Stimulated activated CD4-positive, alpha-beta T cell treated with anti-CD3 and anti-CD28 coated beads, Interleukin-4, amount 100 ng/mL, for 24 hours (primary cell): ENCODE measurements around the gene GNA14.
"Not testable (repeated sequence)": the region's sequence is repeated elsewhere in the genome, so short reads cannot be mapped to it uniquely, and the experiment has no call there.

Source experiments
- DNase-seq: peaks from one replicate; pipeline ENCODE4 v3.0.0-alpha.2; 2020

The GNA14 gene

GRCh38 chr9:77531400-77531799, 116.7 kb downstream of the GNA14 start:
- no peak for DNase-seq

- no peak for DNase-seq
Measured at GRCh38 chr9:77523891-77524290, 124.2 kb downstream of the GNA14 start.

- DNase-seq, result no peak
Measured at GRCh38 chr9:77521091-77521490, 127.0 kb downstream of the GNA14 start.

GRCh38 chr9:77518688-77519087, 129.4 kb downstream of the GNA14 start:
- no peak for DNase-seq

- no peak for DNase-seq
Measured at GRCh38 chr9:77516781-77517180, 131.3 kb downstream of the GNA14 start.

- DNase-seq, result no peak
Measured at GRCh38 chr9:77514886-77515711, 133.0 kb downstream of the GNA14 start.

GRCh38 chr9:77513457-77513856, 134.7 kb downstream of the GNA14 start:
- DNase-seq, result no peak

- DNase-seq, result no peak
Measured at GRCh38 chr9:77512876-77513275, 135.2 kb downstream of the GNA14 start.

- no peak for DNase-seq
Measured at GRCh38 chr9:77511525-77511924, 136.6 kb downstream of the GNA14 start.

- no peak for DNase-seq
Measured at GRCh38 chr9:77510666-77511065, 137.5 kb downstream of the GNA14 start.

GRCh38 chr9:77508396-77508795, 139.7 kb downstream of the GNA14 start:
- no peak for DNase-seq

- no peak for DNase-seq
Measured at GRCh38 chr9:77507212-77507961, 140.7 kb downstream of the GNA14 start.

- no peak for DNase-seq
Measured at GRCh38 chr9:77505232-77505631, 142.9 kb downstream of the GNA14 start.

- DNase-seq, result no peak
Measured at GRCh38 chr9:77502568-77502967, 145.6 kb downstream of the GNA14 start.

GRCh38 chr9:77498891-77499290, 149.2 kb downstream of the GNA14 start:
- no peak for DNase-seq

- DNase-seq, result no peak
Measured at GRCh38 chr9:77497322-77498198, 150.6 kb downstream of the GNA14 start.

- no peak for DNase-seq
Measured at GRCh38 chr9:77495834-77496671, 152.1 kb downstream of the GNA14 start.

GRCh38 chr9:77490279-77490678, 157.8 kb downstream of the GNA14 start:
- not testable (repeated sequence) for DNase-seq

- not testable (repeated sequence) for DNase-seq
Measured at GRCh38 chr9:77489405-77490163, 158.5 kb downstream of the GNA14 start.

- DNase-seq, result no peak
Measured at GRCh38 chr9:77488439-77489126, 159.5 kb downstream of the GNA14 start.

- DNase-seq, result no peak
Measured at GRCh38 chr9:77486968-77487367, 161.2 kb downstream of the GNA14 start.
